Stimulated activated CD4-positive, alpha-beta T cell treated with anti-CD3 and anti-CD28 coated beads, Interleukin-2, amount 100 ng/mL, for 48 hours (primary cell): ENCODE data around the gene ZKSCAN7.
A peak's percentile ranks its signal among the peaks of the same experiment; 100 is the strongest.
"Not testable (repeated sequence)": the region's sequence is repeated elsewhere in the genome, so short reads cannot be mapped to it uniquely, and the experiment has no call there.

Experiments used
- DNase-seq, 2 donors: peaks; one replicate each; pipeline ENCODE4 v3.0.0-alpha.2; 2020

ZKSCAN7 gene

DNA sequence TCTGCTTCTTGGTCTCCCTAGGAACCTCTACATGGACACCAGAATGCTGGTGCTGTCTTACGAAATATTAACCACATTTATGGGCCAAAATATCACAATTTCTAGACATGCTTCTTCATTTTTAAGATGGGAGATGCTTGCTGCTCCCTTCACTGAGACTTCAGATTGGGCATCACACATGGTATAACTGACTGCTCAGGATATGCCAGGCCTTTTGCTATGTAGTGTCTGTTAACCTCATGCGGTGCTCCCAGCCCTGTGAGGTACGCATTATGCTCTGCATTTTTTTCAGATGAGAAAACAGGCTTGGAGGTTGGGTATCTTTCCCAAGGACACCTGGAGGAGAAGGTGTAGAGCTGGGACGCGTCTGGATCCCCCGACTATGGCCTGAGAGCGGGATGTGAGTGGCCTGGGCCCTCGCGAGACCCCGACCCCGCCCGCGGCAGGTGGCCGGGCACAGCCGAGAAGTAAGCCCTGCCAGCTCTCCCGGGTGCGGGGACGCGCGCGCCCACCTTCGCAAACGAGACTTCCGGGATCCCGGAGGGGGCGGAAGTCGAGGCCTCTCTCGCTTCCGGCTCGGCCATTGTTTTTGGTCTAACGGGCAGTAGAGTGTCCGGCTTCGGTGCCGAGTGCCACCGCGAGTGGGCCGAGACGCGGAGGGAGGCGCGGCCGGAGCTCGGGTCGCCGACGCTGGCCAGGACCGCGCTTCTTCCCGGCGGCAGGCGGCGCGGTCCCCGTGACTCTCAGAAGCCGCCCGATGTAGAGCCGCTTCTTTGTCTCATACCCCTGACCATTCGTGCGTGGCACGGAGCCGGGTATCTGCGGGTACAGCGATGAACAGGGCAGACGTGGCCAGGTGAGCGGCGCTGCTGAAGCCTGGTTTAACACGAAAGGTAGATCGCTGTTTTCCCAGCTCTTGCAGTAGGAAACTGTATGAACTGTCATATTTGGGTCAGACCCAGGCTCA, at the start of gene ZKSCAN7:
ZKSCAN7 (plus strand) TSS at position 568 of the 967 bp plus-strand sequence. CDS start 1,855 bp downstream, outside the sequence.
- peak; percentile 42 to 45 for DNase-seq

DNA sequence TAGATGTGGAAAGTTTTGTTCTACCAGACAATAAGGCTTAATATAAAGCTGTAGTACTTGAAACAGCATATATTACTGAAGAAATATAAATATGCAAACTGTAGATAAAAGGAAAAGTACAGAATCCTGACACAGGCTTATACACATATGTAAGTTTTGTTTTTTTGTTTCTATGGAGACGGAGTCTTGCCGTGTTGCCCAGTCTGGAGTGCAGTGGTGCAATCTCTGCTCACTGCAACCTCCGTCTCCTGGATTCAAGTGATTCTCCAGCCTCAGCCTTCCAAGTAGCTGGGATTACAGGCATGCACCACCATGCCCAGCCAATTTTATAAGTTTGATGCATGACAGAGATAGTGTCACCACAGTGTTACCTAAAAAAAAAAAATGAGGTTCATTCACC, 48.4 kb upstream of the ZKSCAN7 start:
- no peak for DNase-seq

DNA sequence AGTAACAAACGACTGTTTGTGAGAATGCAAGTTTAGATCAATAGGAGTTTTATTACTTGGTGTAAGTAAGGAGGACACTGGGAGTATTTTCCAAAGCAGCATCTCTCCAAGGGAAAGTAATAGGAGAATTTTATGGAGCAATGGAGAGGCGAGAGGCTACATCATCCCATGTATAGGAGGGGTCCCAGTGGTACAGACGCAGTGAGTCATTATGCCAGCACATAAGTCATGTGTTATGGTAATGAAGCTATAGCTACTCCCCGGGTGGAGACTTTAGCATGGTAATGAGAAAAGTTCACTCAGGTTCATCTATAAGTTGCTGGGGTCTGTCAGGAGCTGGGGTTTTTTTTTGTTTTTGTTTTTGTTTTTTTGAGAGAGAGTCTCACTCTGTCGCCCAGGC, 48.0 kb upstream of the ZKSCAN7 start:
- no peak for DNase-seq

DNA sequence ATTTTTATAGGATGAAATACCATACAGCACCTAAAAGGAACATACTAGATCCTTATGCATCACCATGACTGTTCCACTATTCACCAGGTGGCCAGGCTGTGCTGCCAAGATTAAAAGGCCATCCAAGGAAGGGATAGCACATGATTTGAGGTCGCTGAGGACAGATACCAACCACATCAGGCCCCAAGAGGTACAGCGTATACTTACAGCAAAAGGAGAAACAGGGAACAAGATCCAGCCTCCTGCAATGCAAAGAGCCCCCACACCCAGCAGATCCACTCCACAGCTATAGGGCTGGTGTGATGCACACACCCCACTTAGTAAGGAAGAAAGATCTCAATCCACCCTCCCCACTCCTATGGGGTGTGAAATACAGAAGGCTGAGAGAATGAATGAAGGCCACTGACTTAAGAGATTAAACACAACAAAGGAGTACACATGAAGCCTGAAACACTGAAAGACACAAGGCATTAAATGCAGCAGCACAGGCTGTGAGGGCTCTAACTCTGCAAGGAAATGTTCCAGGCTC, 45.5 kb upstream of the ZKSCAN7 start:
- DNase-seq = no peak

DNA sequence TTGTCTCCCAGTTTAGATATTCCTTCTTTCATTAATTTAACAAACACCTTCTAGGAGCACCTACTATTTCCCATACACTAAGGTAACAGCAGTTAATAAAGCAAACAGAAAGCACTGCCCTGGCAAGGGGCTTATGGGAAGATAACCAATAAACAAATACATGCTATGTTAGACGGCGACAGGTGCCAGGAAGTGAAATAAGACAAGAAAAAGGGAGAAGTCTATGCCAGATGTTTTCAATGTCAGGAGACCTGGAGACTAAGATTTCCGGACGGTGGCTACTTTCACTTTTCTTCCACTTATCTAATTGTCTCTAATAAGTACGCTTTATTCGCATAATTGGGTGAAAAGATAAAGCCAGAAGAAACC, 45.0 kb upstream of the ZKSCAN7 start:
- DNase-seq = peak in 1 of 2 donors; percentile 5

DNA sequence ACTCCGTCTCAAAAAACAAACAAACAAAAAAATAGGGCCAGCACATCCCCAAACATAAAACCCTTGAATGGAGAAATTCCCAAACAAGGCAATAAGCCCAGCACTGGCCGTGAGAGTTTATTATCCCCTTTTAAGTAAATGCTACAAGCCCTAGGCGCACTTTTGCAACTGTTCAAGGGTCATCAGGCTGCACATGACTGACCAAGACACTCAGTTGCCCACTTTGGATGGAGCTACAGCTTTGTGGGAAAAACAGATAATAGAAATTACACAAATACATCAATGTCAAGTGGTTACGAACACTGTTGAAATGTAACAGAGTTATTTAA, 43.8 kb upstream of the ZKSCAN7 start:
- DNase-seq = no peak

DNA sequence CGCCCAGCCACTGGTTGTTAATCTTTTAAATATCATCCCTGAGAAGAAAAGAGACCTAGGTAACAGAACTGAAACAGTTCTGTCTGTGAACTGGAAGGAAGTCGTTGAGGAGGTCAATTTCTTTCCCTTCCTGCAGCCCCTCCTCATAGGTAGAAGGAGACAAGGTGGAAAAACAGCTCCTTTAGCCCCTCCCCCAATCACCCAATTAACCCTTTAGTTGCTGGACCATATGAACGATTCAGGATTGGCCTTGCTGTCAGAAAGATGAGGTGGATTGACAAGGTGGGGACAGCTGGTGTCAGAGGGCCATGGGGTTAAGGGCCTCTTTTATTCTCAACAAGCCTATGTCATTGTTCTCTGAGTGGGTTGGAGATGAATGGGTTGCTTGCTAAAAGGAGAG, 41.5 kb upstream of the ZKSCAN7 start:
- no peak for DNase-seq

DNA sequence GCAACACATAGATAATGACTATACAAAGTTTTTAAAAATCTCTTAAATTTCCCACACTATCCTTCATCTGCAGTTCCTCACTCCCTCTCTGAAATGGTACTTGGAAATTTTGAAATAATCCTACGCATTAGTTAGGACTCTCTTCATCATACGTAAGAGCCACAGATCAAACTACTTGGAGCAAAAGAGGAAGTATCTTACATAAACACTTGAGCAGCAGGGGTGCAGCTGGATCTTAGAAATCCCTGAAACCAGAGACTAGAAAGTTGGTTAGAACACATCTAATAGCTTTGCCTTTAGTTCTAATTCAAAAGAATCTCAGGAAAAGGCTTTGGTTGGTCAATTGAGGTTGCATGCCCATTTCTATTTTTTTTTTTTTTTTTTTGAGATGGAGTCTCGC, 38.8 kb upstream of the ZKSCAN7 start:
- DNase-seq = no peak

DNA sequence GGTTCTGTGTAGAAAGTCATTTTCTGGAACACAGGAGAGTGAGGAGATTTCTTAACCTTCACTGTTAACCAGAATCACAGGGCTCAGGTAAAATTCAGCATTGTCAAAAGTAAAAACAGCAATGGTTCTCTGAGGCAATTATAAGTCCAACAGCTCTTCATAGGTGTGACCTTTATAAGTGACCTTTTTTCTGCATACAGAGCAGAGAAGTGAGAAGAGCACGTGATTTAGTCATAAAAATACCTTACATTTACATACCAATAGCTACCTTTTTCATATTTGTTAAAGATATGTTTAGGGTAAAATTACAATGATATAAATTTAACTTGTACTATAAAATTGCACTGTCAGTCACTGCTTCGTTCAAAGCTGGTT, 36.2 kb upstream of the ZKSCAN7 start:
- no peak for DNase-seq

DNA sequence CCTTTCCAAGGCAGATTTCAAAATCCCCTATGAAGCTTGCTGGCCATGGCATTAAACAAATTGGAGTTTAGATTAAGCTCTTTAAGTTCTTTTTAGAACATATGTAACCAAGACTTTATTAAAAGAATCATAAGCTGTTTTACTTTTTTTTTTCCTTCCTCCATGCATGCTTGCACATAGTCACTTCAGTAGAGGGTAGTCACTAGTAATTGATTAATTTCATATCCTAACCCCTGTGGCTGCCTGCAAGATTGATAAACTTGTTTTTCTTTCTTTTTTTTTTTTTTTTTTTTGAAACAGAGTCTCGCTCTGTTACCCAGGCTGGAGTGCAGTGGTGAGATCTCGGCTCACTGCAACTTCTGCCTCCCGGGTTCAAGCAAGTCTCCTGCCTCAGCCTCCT, 33.3 kb upstream of the ZKSCAN7 start:
- DNase-seq = no peak

DNA sequence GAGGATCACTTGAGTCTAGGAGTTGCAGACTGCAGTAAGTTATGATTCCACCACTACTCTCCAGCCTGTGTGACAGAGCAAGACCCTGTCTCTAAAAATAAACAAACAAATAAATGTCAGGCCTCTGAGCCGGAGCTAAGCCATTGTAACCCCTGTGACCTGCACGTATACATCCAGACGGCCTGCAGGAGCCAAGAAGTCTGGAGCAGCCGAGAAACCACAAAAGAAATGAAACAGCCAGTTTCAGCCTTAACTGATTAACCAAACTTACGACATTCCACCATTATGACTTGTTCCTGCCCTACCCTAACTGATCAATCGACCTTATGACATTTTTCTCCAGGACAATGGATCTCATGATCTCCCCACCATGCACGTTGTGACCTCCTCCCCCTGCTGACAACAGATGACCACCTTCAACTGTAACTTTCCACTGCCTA, 32.5 kb upstream of the ZKSCAN7 start:
- no peak for DNase-seq

DNA sequence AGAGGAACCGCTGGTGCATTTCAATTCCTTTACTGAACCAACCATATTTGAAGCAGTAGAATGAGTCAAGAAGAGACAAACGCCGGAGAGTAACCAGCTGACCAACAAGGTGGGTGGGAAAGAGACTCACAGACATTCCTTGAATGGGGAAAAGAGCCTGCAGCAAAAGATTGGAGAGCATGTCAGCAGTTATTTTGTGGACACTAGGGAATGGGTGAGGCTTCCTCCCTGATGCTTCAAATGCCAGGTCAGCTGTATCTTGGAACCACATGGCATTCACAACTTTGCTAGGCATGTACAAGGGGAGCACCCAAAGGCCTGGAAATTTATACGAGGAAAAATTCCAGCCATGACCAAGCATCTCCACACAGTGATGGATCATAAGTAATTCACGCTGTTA, 29.9 kb upstream of the ZKSCAN7 start:
- no peak for DNase-seq

DNA sequence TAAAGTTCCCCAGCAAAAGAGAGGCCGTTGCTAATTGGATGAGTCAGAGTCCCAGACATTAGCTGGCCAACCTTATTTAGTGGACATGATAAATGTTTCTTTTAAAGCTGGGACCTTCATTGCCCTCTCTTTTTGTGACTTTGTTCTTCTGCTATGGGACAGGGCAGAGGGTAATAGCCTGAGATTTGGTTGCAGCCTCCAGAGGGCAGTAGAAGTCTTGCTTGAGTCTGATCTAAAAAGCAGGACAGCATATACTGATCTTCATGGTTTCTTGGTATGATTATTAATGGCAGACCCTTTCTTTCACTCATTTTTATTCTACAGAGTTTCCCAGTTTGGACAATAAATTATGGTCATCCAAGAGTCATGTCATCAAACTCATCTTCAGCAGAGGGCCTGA, 25.1 kb upstream of the ZKSCAN7 start:
- peak in 1 of 2 donors; percentile 18 for DNase-seq

DNA sequence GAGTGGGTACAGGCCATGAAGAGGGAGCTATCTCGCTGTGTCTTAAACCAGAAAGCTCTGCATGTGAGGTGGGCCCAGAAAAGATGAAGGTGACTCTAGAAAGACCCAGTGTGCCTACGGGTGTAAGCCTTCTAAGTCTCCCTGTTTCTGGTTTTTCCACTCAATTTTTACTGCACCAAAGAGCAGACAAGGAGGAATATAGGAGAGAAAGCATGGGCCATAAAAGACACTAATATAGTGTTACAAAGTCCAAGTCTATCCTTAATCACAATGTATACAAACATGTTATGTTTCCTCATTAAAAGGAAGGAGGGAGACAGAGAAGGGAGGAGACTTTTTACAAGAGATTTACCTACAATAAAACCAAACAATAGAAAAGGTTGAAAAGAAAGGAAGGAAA, 24.1 kb upstream of the ZKSCAN7 start:
- no peak for DNase-seq

DNA sequence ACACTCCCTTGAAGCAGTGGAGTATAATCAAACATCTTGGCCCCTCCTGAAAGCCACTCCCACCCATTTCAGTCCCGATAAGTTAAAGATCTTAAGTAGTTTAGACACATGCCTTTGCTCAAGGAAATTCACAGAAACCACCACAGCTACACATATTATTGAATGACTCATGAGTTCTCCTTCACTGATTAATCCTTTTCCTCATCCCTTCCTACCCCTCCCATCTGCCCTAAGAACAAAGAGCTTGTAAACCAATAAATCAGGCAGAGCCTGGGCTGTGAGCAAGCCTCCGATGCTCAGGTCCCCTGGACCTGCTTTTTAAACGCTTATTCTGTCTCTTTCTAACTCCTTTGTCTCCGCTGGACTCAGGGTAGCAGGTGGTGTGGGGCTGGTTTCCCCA, 20.3 kb upstream of the ZKSCAN7 start:
- not testable (repeated sequence) for DNase-seq

DNA sequence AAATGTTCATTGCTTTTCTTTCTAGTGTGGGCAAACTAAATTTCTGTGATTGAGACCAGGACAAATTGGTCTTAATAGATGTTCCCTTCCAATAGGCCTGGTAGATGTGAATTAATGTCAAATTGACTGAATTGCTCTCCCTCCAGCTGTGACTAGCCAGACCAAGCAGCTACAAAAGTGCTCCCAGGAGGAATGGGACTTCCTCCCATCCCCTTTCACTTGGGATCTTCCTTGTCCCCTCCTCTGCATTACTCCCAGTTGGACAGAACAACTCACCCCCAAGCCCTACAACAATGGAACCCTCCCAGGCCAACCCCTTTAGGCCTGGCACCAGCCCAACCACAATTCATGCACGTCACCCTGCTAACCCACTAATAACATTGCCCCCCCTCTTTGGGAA, 19.6 kb upstream of the ZKSCAN7 start:
- no peak for DNase-seq

DNA sequence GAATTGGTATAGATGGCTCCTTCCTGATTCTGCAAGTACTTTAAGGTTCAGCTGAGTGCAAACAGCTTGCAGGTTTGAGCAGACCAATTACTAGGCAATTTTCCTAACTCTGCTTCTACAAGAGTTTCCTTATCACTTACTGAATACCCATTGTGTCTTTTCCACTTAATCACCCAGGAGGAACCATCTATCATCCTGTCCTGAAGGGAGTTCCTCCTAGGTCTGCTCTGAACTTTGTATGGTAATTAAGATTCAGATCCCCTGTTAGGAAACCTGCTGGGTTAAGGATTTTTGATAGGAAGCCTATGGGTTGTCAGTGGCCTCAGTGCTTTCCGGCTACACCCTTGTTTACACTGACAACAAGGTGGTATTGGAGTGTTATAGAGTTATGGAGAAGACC, 10.2 kb upstream of the ZKSCAN7 start:
- not testable (repeated sequence) for DNase-seq

DNA sequence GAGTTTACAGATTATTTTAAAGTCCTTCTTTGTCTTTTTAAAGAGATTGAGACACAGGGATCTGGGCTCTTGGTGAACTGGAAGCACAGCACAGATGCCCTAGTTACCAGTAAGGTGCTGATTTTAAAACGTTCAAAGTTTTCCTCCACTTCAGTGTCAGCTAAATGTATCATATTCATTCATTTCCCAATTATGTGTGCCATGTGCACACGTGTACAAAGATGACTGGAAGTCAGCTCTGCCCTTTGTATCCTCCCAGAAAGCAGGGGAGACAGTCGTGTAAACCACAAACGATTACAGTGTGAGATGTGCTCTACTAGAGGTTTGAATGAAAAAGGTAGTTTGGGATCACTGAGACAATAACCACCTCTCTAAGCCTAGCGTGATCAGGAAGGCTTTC, 730 bp downstream of the ZKSCAN7 start:
- no peak for DNase-seq

DNA sequence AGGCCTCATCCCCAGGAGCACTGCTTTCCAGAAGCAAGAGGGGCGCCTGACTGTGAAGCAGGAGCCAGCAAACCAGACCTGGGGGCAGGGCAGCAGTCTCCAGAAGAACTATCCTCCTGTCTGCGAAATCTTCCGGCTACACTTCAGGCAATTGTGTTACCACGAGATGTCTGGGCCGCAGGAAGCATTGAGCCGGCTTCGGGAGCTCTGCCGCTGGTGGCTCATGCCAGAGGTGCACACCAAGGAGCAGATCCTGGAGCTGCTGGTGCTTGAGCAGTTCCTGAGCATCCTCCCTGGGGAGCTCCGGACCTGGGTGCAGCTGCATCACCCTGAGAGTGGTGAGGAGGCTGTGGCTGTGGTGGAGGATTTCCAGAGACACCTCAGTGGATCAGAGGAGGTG, 2.1 kb downstream of the ZKSCAN7 start:
- no peak for DNase-seq

DNA sequence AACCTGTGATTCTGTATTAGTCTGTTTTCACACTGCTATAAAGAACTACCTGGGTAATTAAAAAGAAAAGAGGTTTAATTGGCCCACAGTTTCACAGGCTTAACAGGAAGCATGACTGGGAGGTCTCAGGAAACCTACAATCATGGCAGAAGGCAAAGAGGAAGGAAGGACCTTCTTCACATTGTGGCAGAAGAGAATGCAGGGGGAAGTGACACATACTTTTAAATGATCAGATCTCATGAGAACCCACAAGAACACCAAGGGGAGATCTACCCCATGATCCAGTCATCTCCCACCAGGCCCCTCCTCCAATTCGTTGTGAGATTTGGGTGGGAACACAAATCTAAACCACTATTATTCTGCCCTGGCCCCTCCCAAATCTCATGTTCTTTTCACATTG, 6.1 kb downstream of the ZKSCAN7 start:
- no peak for DNase-seq

DNA sequence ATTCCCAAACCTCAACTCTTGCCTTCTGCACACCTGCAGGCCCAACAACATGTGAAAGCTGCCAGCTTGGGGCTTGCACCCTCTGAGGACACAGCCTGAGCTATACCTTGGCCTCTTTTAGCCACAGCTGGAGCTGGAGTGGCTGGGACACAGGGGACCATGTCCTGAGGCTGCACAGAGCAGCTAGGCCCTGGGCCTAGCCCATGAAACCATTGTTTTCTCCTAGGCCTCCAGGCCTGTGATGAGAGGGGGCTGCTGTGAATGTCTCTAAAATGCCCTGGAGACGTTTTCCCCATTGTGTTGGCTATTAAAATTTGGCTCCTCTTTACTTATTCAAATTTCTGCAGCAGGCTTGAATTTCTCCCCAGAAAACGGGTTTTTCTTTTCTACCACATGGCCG, 7.2 kb downstream of the ZKSCAN7 start:
- no peak for DNase-seq

DNA sequence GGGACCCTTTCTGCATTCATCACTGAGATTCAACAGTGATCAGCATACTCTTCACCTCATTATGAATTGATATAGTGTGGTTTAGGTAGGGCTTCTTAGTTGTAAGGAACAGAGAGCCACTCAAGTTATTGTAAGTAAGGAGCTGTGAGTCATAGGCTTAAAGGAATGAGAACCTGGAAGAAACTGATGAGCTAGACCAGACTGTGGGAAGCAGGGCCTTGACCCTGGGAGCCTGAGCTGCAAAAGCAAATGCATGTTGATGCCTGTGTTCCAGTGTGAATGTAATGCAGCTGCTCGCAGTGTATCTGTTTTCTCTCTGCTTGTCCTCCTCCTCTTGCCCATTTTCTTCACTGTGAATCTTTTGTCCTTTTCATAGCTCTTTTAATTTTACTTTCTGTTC, 13.6 kb downstream of the ZKSCAN7 start:
- no peak for DNase-seq

DNA sequence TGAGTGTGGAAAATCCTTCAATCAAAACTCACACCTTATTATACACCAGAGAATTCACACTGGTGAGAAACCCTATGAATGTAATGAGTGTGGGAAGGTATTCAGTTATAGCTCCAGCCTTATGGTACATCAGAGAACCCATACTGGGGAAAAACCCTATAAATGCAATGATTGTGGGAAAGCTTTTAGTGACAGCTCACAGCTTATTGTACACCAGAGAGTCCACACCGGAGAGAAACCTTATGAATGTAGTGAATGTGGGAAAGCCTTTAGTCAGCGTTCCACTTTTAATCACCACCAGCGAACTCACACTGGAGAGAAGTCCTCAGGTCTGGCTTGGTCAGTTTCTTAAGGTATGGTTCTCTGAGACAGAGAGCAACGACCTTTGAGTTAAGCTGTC, 16.0 kb downstream of the ZKSCAN7 start:
- DNase-seq = no peak

DNA sequence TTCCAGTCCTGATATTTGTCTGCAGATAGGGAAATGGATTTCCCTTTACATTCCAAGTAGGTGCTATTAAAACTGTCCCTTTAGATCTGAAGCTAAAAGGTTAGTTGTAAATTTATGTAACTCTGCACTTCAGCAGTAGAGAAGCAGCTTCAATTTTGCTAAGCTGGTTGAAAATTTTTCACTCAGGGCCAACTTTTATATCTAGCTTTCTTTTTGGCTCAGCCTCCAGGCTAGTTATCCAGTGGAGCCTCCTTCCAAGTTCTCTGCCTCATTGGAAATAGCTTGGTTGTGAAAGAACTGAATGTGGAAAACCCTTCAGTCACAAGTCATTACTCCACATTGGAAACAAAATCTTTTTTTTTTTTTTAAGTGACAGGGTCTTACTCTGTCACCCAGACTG, 21.6 kb downstream of the ZKSCAN7 start:
- DNase-seq = no peak
